ENCODE data around the gene CALML5. TPM values are rescaled to one million over a fixed set of nuclear protein-coding genes. Genes with fewer than 3 reads are reported as not detected.

The CALML5 gene
- total RNA-seq, 1 experiment from 2014 or later, result not detected

DNA sequence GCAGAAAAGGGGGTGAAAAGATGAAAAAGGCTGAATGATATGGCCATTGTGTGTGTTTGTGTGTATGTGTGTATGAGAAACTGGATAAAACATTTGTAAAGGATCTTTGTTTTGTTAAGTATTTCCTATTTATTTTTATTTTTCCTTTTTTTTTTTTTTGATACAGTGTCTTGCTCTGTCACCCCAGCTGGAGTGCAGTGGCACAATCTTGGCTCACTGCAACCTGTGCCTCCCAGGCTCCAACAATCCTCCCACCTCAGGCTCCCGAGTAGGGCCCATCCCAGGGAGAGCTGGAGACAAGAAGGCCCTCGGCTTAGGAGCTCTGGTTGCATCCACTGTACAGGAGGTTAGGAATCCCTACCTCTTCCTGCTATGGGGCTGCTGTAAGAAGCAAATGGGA is 6.9 kb upstream of the CALML5 start:
- in situ Hi-C loops (cut with HindIII; ENCODE audit: low sequenced_read_pairs), result no loop called here
- DNase-seq (ENCODE audit: low spot score), result no peak

- in situ Hi-C loops (cut with HindIII; ENCODE audit: low sequenced_read_pairs), result no loop called here
- no peak for DNase-seq (ENCODE audit: low spot score)
Measured at GRCh38 chr10:5504146-5505072, 5.0 kb upstream of the CALML5 start.

DNA sequence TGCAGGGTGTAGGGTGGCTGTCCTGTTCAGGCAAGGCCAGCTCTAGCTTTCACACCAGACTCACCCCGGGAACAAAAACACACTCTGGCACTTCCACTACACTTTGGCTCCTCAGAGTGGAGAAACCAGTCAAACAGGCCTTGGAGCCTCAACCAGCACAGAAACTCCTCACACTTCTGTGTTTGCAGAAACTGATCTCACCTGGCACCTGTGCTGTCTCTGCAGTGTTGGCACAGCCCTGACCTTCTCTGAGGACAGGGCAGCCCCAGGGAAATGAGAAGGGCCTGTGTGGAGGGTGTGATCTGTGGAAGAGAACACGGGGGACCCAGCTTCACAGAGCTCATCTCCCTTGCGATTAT is 4.1 kb upstream of the CALML5 start:
- in situ Hi-C loops (cut with HindIII; ENCODE audit: low sequenced_read_pairs), result no loop called here
- DNase-seq (ENCODE audit: low spot score), result no peak

GRCh38 chr10:5502571-5503476 is 3.5 kb upstream of the CALML5 start:
- in situ Hi-C loops (cut with HindIII; ENCODE audit: low sequenced_read_pairs), result no loop called here
- DNase-seq (ENCODE audit: low spot score), result no peak

- in situ Hi-C loops (cut with HindIII; ENCODE audit: low sequenced_read_pairs), result no loop called here
- no peak for DNase-seq (ENCODE audit: low spot score)
Measured at GRCh38 chr10:5502061-5502521, 2.7 kb upstream of the CALML5 start.

- in situ Hi-C loops (cut with HindIII; ENCODE audit: low sequenced_read_pairs), result no loop called here
- DNase-seq (ENCODE audit: low spot score), result no peak
Measured at GRCh38 chr10:5500910-5501309, 1.5 kb upstream of the CALML5 start.

GRCh38 chr10:5500162-5500670 is 846 bp upstream of the CALML5 start:
- in situ Hi-C loops (cut with HindIII; ENCODE audit: low sequenced_read_pairs), result no loop called here
- no peak for DNase-seq (ENCODE audit: low spot score)

DNA sequence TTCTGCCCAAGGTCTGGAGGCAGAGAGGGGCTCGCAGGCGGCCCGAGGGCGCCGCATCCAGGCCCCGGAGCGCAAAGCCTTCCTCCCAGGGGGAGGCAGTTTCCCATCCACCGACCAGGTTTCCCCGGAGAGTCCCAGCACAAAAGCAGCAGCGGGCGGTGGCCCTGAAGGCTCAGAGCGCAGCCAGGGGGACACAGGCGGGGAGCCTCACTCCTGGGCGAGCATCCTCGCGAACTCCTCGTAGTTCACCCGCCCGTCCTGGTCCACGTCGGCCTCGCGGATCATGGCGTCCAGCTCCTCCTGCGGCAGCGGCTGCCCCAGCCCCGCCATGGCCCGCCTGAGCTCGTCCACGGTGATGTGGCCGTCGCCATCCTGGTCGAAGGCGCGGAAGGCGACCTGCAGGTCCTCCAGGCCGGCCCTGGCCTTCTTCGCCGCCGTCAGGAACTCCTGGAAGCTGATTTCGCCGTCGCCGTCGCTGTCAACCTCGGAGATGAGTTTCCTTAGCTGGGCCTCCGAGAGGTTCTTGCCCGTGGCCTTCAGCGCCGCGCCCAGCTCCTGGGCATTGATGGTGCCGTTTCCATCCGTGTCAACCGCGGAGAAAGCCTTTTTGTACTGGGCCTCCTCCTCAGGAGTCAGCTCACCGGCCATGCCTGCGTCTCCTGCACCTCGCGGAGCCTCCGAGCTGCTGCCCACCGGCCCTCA is 428 bp downstream of the CALML5 start:
- in situ Hi-C loops (cut with HindIII; ENCODE audit: low sequenced_read_pairs), result no loop called here
- DNase-seq (ENCODE audit: low spot score), result no peak

- no peak for DNase-seq (ENCODE audit: low spot score)
- in situ Hi-C loops (cut with HindIII; ENCODE audit: low sequenced_read_pairs), result no loop called here
Measured at GRCh38 chr10:5497948-5498730, 1.2 kb downstream of the CALML5 start.

- no peak for DNase-seq (ENCODE audit: low spot score)
- in situ Hi-C loops (cut with HindIII; ENCODE audit: low sequenced_read_pairs), result no loop called here
Measured at GRCh38 chr10:5497289-5497688, 2.1 kb downstream of the CALML5 start.

DNA sequence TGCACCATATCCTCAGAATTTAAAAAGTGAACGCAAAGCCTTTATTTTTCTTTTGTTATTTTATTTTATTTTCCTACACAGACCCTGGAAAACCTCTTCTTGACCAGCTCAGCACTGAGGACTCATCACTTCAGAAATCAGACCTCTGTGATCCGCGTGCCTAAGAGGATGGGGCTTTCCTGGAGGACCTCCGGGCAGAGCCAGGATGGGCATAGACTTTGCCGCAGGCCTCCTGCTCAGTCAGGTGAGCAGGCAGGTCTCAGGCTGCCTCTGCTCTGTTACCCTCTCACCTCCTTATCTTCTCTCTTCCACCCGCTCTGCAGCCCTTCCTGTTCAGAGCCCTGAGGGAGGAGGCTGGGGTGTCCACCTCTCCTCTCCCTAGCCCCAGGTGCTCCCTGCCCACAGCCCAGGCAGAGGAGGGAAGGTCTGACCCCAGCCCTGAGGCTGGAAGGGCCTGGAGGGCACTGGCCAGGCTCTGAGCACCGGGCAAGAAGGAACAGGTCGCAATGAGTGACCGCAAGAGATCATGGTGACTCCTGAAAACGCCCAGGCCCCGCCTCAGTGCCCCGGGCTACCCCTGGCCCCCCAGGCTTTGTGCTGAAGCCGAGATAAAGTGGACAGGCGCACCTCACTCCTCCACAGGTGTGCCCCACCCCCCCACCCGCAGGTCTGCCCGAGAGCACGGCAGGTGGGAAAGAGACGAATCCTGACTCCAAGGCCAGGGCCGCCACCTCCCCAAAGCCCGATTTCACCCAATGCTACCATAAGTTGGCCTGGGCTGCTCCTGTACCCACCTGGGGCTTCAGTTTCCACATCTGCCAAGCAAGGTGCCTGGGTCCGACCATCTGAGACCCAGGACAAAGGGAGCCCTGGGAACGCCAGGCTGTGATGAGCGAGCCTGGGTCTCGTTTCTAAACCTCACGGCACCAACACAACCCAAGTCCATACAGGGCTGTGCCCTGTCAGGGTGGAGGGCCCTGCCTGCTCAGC is 2.8 kb downstream of the CALML5 start:
- in situ Hi-C loops (cut with HindIII; ENCODE audit: low sequenced_read_pairs), result no loop called here
- no peak for DNase-seq (ENCODE audit: low spot score)

DNA sequence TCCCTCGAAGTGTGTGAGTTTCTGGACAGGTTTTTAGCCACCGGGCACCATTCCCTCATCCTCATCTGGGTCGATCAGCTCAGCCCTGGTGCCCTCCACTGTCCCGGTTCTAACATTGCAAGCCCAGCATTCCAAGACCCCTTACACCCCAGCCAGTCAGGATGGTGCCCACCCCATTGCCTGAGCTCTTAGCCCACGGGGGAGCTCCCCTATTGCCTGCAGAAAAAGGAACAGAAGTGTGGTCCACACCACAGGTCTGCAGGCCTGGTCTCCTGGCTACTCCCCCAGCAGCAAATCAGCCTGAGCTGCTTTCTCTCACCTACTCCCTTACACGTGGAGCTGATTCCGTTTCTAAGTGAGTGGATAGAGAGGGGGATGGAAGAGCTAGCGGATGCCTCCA is 4.8 kb downstream of the CALML5 start:
- no peak for DNase-seq (ENCODE audit: low spot score)
- in situ Hi-C loops (cut with HindIII; ENCODE audit: low sequenced_read_pairs), result no loop called here

DNA sequence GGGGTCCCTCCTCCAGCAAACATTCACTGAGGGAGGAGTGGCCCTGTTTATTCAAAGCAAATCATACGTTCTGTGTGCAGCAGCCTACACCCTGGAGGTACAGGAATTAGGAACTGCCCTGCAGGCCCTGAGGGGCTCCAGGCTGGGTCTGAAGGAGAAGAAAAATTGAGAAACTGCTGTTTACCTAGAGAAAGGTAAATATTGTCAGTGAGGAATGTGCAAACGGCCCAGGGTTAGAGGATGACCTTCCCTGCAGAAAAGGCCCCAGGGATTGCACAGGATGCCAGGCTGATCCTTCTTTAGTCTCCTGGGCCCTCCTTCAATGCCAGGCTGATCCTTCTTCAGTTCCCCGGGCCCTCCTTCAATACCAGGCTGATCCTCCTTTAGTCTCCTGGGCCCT is 5.7 kb downstream of the CALML5 start:
- in situ Hi-C loops (cut with HindIII; ENCODE audit: low sequenced_read_pairs), result no loop called here
- no peak for DNase-seq (ENCODE audit: low spot score)

DNA sequence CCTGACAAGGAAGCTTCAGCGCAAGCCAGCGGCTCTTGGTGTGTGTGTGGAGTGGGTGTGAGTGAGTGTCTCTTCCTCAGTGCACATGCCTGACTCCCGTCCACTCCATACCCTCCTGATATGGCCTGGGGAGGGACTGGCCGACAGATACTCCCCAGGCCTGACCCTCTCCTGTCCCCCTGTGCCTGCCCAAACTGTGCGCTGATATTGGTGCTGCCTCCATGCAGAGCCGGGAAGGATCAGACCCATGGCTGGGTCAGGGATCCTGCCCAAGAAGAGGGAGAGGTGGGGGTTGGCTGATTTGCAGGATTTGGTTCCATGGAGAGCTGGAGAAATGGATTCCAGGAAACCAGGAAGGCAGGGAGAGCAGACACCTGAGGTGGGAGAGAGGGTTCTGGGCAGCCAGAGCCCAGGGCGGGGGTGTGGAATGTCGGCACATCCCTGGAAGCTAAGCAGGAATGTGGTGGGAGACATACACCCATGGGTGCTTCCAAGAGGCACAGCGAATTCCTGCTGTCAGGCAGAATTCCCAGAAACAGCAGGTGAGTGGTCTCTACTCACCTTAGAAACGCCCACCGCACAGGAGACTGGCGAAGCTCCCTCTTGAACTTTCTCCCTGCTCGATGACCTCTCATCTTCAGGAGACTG is 6.3 kb downstream of the CALML5 start:
- in situ Hi-C loops (cut with HindIII; ENCODE audit: low sequenced_read_pairs), result no loop called here
- DNase-seq (ENCODE audit: low spot score), result no peak

GRCh38 chr10:5492322-5492855 is 7.0 kb downstream of the CALML5 start:
- DNase-seq (ENCODE audit: low spot score), result no peak
- in situ Hi-C loops (cut with HindIII; ENCODE audit: low sequenced_read_pairs), result no loop called here

DNA sequence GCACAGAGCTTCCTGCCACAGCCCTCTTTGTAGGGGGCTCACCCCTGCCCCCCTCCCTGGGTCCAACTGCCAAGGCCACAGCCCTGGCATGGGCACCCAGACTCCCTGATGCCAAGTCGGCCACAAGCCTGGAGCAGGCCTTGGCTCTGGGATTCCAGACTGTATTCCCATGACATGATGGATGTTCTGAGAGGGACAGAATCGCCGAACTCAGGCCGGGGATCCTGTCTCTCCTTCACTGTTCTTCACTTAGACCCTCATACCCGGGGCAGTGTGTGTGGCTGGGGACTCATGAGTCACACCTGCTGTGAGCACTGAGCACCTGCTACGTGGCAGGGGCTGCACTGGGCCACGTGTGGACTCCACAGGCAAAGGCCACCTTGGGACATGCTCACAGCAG is 7.9 kb downstream of the CALML5 start:
- in situ Hi-C loops (cut with HindIII; ENCODE audit: low sequenced_read_pairs), result no loop called here

More for the DNA sequence above, 7.9 kb downstream of the CALML5 start:
- DNase-seq (ENCODE audit: low spot score), result no peak
